Right atrium auricular region (tissue), 2 donors: ENCODE measurements around the gene INPP5D. TPM values are rescaled to one million over a fixed set of nuclear protein-coding genes. Genes with fewer than 3 reads are reported as not detected.

Experiments
- DNase-seq: peaks from one replicate; pipeline ENCODE4 v3.0.0-alpha.2; 2019; ENCODE audit warnings: low spot score
- H3K27ac ChIP-seq, 2 donors: fragments of 200-600 bp; sonication (generic); 1 replicate in 1 of 2; 2 replicates in 1 of 2; pipeline ENCODE4 v1.5.1; 2016 to 2019
- H3K27me3 ChIP-seq, 2 donors: fragments of 200-600 bp; sonication (generic); one replicate each; pipeline versions ENCODE4 v1.5.1 to v1.6.0; 2017 to 2019
- H3K36me3 ChIP-seq: fragments of 200-600 bp; sonication (generic); one replicate; pipeline ENCODE4 v1.5.1; 2016
- H3K4me1 ChIP-seq, 2 donors: fragments of 200-600 bp; sonication (generic); one replicate each; pipeline versions ENCODE4 v1.5.1 to v1.6.0; 2017 to 2019
- H3K4me3 ChIP-seq, 2 donors: fragments of 200-600 bp; sonication (generic); 1 replicate in 1 of 2; 2 replicates in 1 of 2; pipeline ENCODE4 v1.5.1; 2017 to 2019; ENCODE audit warnings: mild to moderate bottlenecking in 1 of 2, moderate library complexity in 1 of 2
- H3K9me3 ChIP-seq, 2 donors: fragments of 200-600 bp; sonication (generic); one replicate each; pipeline ENCODE4 v1.5.1; 2019
- total RNA-seq, 2 donors: library from RNA; depleted of rRNA; stranded (reverse); fragments of >200 nt; gene quantifications; one replicate each; pipeline ENCODE4 v1.1.0, GENCODE V29; 2016
- TF ChIP-seq, protein P1 (sequence below), 2 donors: fragments of 200-600 bp; sonication (generic); IDR thresholded peaks; one replicate each; pipeline ENCODE4 v1.5.1; 2019; ENCODE audit warnings: antibody characterized with exemption in 2 of 2

Gene INPP5D
- total RNA-seq, 2 donors from 2014 or later: 2.9 to 7.0 TPM

DNA sequence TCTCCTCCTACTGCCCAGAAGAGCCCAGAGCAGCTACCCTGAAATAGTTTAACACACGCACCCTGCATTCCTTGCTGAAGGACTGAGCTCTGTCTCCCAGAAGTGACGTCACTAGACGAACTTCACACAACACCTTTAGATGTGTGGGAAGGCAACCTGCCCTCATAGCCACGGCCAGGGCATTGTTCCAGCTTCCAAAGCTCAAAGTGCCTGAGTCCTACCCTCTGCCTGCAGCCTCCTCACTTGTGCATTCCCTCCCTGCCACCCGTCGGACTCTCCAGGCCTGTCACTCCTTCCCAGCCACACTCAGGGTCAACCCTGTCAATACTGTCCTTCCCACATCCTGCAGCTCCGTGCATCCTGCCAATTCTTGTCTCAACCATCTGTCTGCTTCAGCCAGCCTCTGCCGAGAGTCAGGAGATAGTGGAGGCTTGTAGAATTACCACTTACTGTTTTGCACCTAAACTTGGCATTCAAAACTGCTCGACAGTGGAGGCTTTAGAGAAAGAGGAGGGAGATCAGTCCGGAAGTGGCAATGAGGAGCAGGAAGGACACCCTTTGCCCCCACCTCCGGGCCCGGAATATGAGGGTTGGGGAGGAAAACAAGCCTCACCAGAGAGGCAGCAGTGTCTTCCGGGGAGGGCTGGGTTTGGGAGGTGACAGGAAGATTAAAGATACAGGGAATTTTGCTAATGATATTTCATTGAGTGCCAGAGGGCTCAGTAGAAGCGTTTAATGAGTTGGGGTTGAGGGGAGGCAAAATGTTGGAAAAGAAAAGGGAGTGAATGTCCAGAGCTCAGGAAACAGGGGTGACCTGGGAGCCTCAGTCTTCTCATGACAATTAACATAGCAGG is 119.1 kb downstream of the INPP5D start:
- no peaks in the 10 kb centered on the region for H3K36me3 ChIP-seq
- TF ChIP-seq, protein P1, sequence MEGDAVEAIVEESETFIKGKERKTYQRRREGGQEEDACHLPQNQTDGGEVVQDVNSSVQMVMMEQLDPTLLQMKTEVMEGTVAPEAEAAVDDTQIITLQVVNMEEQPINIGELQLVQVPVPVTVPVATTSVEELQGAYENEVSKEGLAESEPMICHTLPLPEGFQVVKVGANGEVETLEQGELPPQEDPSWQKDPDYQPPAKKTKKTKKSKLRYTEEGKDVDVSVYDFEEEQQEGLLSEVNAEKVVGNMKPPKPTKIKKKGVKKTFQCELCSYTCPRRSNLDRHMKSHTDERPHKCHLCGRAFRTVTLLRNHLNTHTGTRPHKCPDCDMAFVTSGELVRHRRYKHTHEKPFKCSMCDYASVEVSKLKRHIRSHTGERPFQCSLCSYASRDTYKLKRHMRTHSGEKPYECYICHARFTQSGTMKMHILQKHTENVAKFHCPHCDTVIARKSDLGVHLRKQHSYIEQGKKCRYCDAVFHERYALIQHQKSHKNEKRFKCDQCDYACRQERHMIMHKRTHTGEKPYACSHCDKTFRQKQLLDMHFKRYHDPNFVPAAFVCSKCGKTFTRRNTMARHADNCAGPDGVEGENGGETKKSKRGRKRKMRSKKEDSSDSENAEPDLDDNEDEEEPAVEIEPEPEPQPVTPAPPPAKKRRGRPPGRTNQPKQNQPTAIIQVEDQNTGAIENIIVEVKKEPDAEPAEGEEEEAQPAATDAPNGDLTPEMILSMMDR (IDR thresholded peaks at IDR 0.05): no peak
- H3K9me3 ChIP-seq: peaks cover 0 to 6% of the 10 kb centered on the region in 2 donors
- H3K27me3 ChIP-seq: no peaks in the 10 kb centered on the region
- H3K4me3 ChIP-seq: no peak overlapping the region
- H3K4me1 ChIP-seq: peaks cover 0 to 10% of the 10 kb centered on the region in 2 donors
- H3K27ac ChIP-seq: peak overlapping the region; percentile 31 to 57
- no peak for DNase-seq

DNA sequence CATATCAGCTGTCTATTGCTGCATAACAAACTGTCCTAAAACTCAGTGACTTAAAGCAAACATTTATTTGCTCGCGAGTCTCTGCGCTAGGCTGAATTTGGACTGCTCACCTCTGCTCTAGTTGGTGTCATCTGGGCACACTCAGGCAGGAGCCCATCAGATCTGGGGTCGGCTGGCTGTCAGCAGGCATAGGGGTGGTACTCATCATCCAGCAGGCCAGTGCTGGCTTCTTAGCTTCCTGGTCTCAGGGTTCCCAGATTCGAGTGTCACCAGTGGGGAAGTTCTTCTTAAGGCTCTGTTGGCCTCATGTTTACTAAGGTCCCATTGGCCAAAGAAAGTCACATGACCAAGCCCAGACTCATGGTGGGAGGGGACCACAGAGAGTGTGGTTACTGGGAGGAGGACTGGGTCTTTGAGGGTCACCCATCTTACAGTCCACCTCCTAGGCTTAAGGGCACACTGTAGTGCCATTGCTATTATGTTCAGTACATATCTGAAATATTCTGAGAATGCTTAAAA is 119.8 kb downstream of the INPP5D start:
- Histone ChIP-seq H3K36me3 (no peaks in the 10 kb centered on the region), H3K4me3 (no peak overlapping the region), H3K9me3 (peaks cover 0 to 6% of the 10 kb centered on the region in 2 donors), H3K4me1 (peaks cover 0 to 14% of the 10 kb centered on the region in 2 donors), H3K27ac (peak overlapping the region in 1 of 2 donors; percentile 57), H3K27me3 (no peaks in the 10 kb centered on the region)
- DNase-seq: no peak
- TF ChIP-seq, protein P1 (IDR thresholded peaks at IDR 0.05): no peak

DNA sequence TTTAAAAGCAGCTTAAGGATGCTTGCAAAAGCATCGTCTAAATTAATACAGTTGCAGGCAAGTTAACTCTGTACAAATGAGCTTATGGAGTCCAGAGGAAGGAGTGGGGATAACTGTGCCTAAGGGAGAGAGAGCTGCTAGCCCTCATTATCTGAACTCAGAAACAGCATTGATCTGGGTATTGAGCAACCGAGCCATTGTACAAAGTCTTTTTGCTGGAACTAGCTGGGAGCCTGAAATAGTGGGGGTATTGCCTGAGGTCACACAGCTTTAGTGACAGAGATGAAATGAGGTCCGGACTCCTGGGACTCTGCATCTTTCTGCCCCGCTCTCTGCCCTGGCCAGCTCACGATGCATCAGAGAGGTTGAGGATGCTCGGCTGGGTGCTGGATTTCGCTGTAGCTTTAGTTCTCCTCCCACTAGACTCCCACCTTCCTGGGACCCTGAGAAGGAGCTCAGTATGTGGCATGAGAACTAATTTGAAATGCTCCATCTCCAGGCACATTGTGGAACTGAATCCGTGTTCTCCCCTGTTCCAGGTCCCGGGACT is 123.8 kb downstream of the INPP5D start:
- no peak for DNase-seq
- Histone ChIP-seq H3K36me3 (no peaks in the 10 kb centered on the region), H3K27me3 (no peaks in the 10 kb centered on the region), H3K4me3 (no peak overlapping the region), H3K27ac (no peak overlapping the region), H3K9me3 (peaks cover 0 to 6% of the 10 kb centered on the region in 2 donors), H3K4me1 (peaks cover 0 to 16% of the 10 kb centered on the region in 2 donors)
- TF ChIP-seq, protein P1 (IDR thresholded peaks at IDR 0.05): no peak

DNA sequence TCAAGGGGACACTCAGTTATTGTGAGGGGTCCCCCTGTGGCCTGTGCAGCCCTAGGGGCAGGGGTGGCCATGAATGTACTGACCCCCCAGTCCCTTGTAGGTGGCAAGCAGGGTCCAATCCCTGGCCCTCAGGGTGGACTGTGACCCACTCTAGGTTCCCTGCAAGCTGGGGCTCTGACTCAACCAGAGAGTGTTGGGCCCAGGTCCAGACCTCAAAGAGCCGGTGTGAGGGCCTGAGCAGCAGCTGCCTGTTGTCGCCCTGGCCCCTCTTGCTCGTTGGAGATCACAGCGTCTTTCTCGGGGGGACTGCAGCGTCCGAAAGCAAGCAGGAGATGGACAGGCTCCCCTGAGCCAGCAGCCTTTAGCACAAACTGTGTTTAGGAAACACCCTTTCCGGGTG is 124.5 kb downstream of the INPP5D start:
- TF ChIP-seq, protein P1 (IDR thresholded peaks at IDR 0.05): no peak
- no peak for DNase-seq
- H3K27me3 ChIP-seq: no peaks in the 10 kb centered on the region
- no peak overlapping the region for H3K27ac ChIP-seq
- no peak overlapping the region for H3K4me3 ChIP-seq
- H3K36me3 ChIP-seq: no peaks in the 10 kb centered on the region
- peaks cover 0 to 10% of the 10 kb centered on the region in 2 donors for H3K4me1 ChIP-seq
- H3K9me3 ChIP-seq: peaks cover 0 to 6% of the 10 kb centered on the region in 2 donors

DNA sequence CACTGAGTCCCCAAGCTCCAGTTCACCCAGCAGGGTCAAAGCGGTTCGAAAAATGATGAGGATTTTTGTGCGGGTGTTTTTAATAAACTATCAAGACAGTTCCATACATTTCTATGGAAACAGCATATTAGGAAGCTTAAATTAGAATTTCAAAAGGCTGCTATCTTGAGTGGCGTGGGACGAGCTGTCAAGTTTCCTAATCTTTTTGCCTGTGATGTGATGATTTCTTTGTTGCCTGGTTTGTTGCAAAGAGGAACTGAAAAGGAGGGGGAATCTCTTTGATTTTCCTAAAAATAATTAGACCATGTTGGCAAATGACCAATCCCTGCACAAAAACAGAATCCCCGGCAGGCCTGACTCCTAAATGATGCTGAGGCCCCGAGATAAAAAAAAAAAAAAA is 125.2 kb downstream of the INPP5D start:
- H3K36me3 ChIP-seq: no peaks in the 10 kb centered on the region
- TF ChIP-seq, protein P1 (IDR thresholded peaks at IDR 0.05): no peak
- no peaks in the 10 kb centered on the region for H3K27me3 ChIP-seq
- DNase-seq: no peak
- H3K4me3 ChIP-seq: no peak overlapping the region
- peaks cover 0 to 10% of the 10 kb centered on the region in 2 donors for H3K4me1 ChIP-seq
- H3K27ac ChIP-seq: no peak overlapping the region
- H3K9me3 ChIP-seq: peaks cover 0 to 1% of the 10 kb centered on the region in 2 donors
